OCI-LY1 (cell line): Measurements from ENCODE around the gene EEPD1.

Experiments
- H2AFZ ChIP-seq: fragments of 200-600 bp; sonication (generic), shearing (Covaris generic); 2 replicates; pipeline ENCODE4 v1.6.0; 2014; ENCODE audit warnings: antibody characterized with exemption, mild to moderate bottlenecking, low read length
- H3F3A ChIP-seq: fragments of 200-600 bp; sonication (generic), shearing (Covaris generic); 2 replicates; pipeline ENCODE4 v1.6.0; 2014; ENCODE audit warnings: mild to moderate bottlenecking, antibody characterized with exemption, low read length, moderate library complexity; ENCODE audit not compliant: insufficient read depth
- H3K27ac ChIP-seq: fragments of 200-600 bp; sonication (generic); 2 replicates; pipeline ENCODE4 v1.5.1; 2014; ENCODE audit warnings: low read length, mixed run types, mild to moderate bottlenecking, low read depth; ENCODE audit not compliant: poor library complexity, severe bottlenecking
- H3K27me3 ChIP-seq: fragments of 200-600 bp; sonication (generic); 2 replicates; pipeline ENCODE4 v1.6.0; 2014; ENCODE audit warnings: antibody characterized with exemption, mild to moderate bottlenecking, low read length, moderate library complexity; ENCODE audit not compliant: insufficient read depth
- H3K36me3 ChIP-seq: fragments of 200-600 bp; sonication (generic); 2 replicates; pipeline ENCODE4 v1.6.1; 2014; ENCODE audit warnings: mild to moderate bottlenecking, antibody characterized with exemption, low read length, moderate library complexity, mixed read lengths; ENCODE audit not compliant: insufficient read depth
- H3K4me1 ChIP-seq: fragments of 200-600 bp; sonication (generic); 2 replicates; pipeline ENCODE4 v1.5.1; 2014; ENCODE audit warnings: mild to moderate bottlenecking, low read length, moderate library complexity; ENCODE audit not compliant: insufficient read depth, severe bottlenecking
- H3K4me2 ChIP-seq: fragments of 200-600 bp; sonication (generic), shearing (Covaris generic); 2 replicates; pipeline ENCODE4 v1.6.1; 2014; ENCODE audit warnings: low read length
- H3K4me3 ChIP-seq: fragments of 200-600 bp; sonication (generic); 2 replicates; pipeline ENCODE4 v1.5.1; 2014; ENCODE audit warnings: low read length, low read depth, mild to moderate bottlenecking, mixed read lengths; ENCODE audit not compliant: poor library complexity, severe bottlenecking
- H3K79me2 ChIP-seq: fragments of 200-600 bp; shearing (Covaris generic); 2 replicates; pipeline ENCODE4 v1.6.1; 2016; ENCODE audit warnings: mixed run types, low read length, mixed read lengths; ENCODE audit not compliant: insufficient read depth
- H3K9ac ChIP-seq: fragments of 200-600 bp; sonication (generic), shearing (Covaris generic); 2 replicates; pipeline ENCODE4 v1.6.1; 2014; ENCODE audit warnings: mild to moderate bottlenecking, low read length, mixed read lengths
- H3K9me2 ChIP-seq: fragments of 200-600 bp; sonication (generic), shearing (Covaris generic); 2 replicates; pipeline ENCODE4 v1.6.1; 2014; ENCODE audit warnings: low read depth, mild to moderate bottlenecking, low read length, mixed read lengths
- H3K9me3 ChIP-seq: fragments of 200-600 bp; shearing (Covaris generic); 2 replicates; pipeline ENCODE4 v1.6.1; 2014; ENCODE audit warnings: low read length, mixed read lengths
- H4K20me1 ChIP-seq: fragments of 200-600 bp; sonication (generic), shearing (Covaris generic); 2 replicates; pipeline ENCODE4 v1.6.0; 2016; ENCODE audit warnings: mild to moderate bottlenecking, low read length; ENCODE audit not compliant: insufficient read depth
- EZH2 ChIP-seq: fragments of 200-600 bp; sonication (generic), shearing (Covaris generic); IDR thresholded peaks from 2 replicates; pipeline ENCODE4 v1.8.0; 2017; ENCODE audit warnings: borderline replicate concordance, mixed run types, mild to moderate bottlenecking, antibody characterized with exemption, low read length, moderate library complexity, mixed read lengths
- TF ChIP-seq, protein P1 (sequence below): fragments of 200-600 bp; sonication (generic), shearing (Covaris generic); IDR thresholded peaks from 2 replicates; pipeline ENCODE4 v1.5.1; 2017; ENCODE audit warnings: mild to moderate bottlenecking, antibody characterized with exemption, low read length, moderate library complexity, mixed read lengths

EEPD1 gene

DNA sequence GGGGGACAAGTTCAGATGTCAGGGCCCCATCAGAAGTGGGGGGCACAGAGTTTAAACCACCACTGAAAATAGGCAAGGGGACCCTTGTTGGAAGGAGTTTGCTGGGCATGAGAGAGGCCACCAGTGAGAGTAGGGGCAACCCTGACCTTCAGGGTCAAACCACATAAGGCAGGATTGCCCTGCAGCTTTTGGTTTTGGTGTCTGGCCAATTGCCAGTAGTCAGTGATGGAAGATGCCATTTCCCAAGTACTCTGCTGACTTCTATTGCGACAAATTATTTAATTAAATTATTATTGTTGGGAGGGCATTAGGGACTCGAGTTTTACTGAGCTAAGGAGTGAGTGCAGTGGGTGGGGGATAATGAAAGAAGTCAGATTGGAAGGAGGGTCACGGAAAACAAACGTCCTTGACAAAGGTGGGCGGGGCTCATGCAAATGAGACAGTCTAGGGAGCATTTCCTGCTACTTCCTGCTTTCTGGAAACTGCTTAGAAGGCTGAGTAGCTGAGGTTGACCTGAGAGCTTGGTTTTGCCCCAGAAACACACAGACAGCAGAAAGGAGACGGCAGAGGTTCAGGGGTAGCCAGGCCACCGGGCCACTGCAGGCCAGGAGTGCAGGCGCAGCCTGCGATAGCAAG is 162.4 kb downstream of the EEPD1 start:
- Histone ChIP-seq H3K4me1 (peaks cover 4% of the 10 kb centered on the region), H3K79me2 (no peaks in the 10 kb centered on the region), H3K27ac (no peak overlapping the region), H2AFZ (no peak overlapping the region), H3K4me3 (no peak overlapping the region), H3K9ac (no peak overlapping the region), H3K4me2 (no peak overlapping the region), H3K9me2 (no peaks in the 10 kb centered on the region), H3K27me3 (no peaks in the 10 kb centered on the region), H3K9me3 (no peaks in the 10 kb centered on the region), H4K20me1 (no peaks in the 10 kb centered on the region), H3F3A (no peaks in the 10 kb centered on the region), H3K36me3 (no peaks in the 10 kb centered on the region)
- TF ChIP-seq, protein P1, sequence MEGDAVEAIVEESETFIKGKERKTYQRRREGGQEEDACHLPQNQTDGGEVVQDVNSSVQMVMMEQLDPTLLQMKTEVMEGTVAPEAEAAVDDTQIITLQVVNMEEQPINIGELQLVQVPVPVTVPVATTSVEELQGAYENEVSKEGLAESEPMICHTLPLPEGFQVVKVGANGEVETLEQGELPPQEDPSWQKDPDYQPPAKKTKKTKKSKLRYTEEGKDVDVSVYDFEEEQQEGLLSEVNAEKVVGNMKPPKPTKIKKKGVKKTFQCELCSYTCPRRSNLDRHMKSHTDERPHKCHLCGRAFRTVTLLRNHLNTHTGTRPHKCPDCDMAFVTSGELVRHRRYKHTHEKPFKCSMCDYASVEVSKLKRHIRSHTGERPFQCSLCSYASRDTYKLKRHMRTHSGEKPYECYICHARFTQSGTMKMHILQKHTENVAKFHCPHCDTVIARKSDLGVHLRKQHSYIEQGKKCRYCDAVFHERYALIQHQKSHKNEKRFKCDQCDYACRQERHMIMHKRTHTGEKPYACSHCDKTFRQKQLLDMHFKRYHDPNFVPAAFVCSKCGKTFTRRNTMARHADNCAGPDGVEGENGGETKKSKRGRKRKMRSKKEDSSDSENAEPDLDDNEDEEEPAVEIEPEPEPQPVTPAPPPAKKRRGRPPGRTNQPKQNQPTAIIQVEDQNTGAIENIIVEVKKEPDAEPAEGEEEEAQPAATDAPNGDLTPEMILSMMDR: no peak
- no peak for TF ChIP-seq EZH2

DNA sequence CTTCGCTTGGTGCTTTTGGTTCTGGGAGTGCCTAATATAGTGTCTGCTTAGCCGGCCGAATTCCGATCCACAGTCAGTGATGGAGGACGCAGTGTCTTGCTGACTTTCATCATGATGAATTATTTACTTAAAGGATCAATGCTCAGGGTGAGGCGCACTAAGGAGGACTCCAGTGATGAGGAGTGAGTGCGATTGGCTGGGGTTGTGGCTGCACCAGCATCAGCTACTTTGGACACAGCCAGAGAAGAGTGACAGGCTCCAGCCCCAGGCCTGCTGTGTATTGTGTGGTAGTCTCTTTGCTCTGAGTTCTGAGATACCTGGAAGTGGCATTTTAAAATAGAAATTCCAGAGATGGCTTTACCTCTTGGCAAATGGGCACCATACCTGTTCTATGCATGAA is 163.3 kb downstream of the EEPD1 start:
- Histone ChIP-seq H3K4me1 (peaks cover 4% of the 10 kb centered on the region), H3K9me3 (no peaks in the 10 kb centered on the region), H4K20me1 (no peaks in the 10 kb centered on the region), H3K9me2 (no peaks in the 10 kb centered on the region), H3K36me3 (no peaks in the 10 kb centered on the region), H3F3A (no peaks in the 10 kb centered on the region), H3K27ac (no peak overlapping the region), H3K4me2 (no peak overlapping the region), H3K4me3 (no peak overlapping the region), H3K79me2 (no peaks in the 10 kb centered on the region), H2AFZ (no peak overlapping the region), H3K9ac (no peak overlapping the region), H3K27me3 (no peaks in the 10 kb centered on the region; the same call in 1 of the 2 replicates)
- TF ChIP-seq, protein P1: no peak
- no peak for TF ChIP-seq EZH2

DNA sequence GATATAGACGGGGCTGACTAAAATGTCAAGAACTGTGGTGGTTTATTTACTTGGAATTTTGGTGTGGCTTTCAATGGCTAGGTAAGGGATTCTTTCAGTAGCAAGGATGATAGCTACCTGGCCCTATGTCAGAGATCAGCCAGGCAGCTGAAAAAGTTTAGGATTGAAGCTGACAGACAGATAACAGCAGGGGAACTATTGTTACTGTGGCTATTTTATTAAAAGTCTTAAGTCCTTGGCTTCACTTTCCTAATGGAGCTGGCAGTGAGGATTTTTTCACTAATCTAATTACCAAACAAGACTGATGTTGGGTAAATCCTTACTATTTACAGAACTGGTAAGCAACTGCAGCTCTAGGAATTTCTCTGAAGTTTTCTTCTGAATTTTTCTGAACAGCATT is 164.2 kb downstream of the EEPD1 start:
- no peak overlapping the region for H3K4me3 ChIP-seq
- peaks cover 2% of the 10 kb centered on the region for H3K4me1 ChIP-seq
- H3K27me3 ChIP-seq: no peaks in the 10 kb centered on the region; the same call in 1 of the 2 replicates
- no peak overlapping the region for H2AFZ ChIP-seq
- no peak overlapping the region for H3K9ac ChIP-seq
- no peaks in the 10 kb centered on the region for H3K9me2 ChIP-seq
- TF ChIP-seq, protein P1: no peak
- no peaks in the 10 kb centered on the region for H3F3A ChIP-seq
- no peak overlapping the region for H3K4me2 ChIP-seq
- H3K27ac ChIP-seq: no peak overlapping the region
- H3K9me3 ChIP-seq: no peaks in the 10 kb centered on the region
- H3K79me2 ChIP-seq: no peaks in the 10 kb centered on the region
- no peaks in the 10 kb centered on the region for H3K36me3 ChIP-seq
- no peaks in the 10 kb centered on the region for H4K20me1 ChIP-seq
